ENCODE measurements around the gene SLC46A1. TPM values are rescaled to one million over a fixed set of nuclear protein-coding genes. Genes with fewer than 3 reads are reported as not detected.
A peak's percentile ranks its signal among the peaks of the same experiment; 100 is the strongest.

The SLC46A1 gene
- total and polyA plus RNA-seq, 9 of the 15 experiments (the other 6 are each of a cell fraction or from before 2014, with no cell fraction given): 0.24 to 5.5 (median 3.1) TPM

DNA sequence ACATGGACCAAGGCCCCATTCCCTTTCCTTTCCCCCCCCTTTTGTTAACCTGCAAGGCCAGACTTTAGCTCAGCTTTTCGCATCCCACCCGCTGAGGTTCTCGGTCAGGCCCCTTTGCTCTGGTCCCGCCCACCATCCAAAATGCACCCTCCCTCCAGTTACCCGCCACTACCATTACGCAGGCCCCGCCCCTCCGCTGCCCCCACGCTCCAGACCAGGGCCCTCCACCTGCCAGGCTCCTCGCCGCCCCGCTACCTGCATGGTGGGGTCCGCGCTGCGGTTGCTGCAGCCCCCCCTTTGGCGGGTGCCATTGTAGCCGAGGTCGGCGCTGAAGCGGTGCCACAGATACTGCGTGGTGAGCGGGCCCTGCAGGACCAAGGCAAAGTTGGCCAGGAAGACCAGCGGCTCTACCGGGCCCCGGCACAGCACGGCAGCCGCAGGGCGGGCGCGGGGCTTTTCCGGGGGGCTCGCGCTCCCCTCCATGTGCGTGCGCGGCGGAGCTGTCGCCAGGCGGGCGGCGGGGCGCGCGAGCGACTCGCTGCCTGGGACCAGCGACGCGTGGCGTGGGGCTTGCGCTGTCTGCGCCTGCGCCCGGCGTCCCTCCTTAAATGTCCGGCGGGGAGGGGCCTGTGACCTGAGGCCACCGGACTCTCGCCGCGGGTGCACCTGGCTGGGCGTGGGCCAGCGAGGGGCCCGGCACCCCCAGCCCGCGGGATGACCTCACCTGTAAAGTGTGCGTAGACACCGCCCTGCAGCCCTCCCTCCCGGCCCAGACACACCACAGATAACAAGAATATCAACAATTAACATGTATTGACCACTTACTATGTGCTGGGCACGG lies at the start of gene SLC46A1 (continued):
- TF ChIP-seq ZBTB11 (CRISPR knock-in tag; IDR thresholded peaks at IDR 0.05): peak in 2 of 3 experiments; percentile 76 to 86; a peak in 3 of 6 replicates
- TF ChIP-seq MAZ (CRISPR knock-in tag; conservative IDR thresholded peaks at IDR 0.05 in 1 of 2, IDR thresholded peaks at IDR 0.05 in 1 of 2): peak; percentile 51 to 61; a peak in 3 of 4 replicates
- peak; percentile 14 for TF ChIP-seq MEIS2 (IDR thresholded peaks at IDR 0.05; ENCODE audit: partially characterized antibody)
- no peak for TF ChIP-seq TOE1 (IDR thresholded peaks at IDR 0.05; ENCODE audit: borderline replicate concordance)
- TF ChIP-seq TOE1 (CRISPR knock-in tag; IDR thresholded peaks at IDR 0.05; ENCODE audit: borderline replicate concordance, low read depth): no peak
- TF ChIP-seq HMGN3 (IDR thresholded peaks at IDR 0.05; ENCODE audit: borderline replicate concordance, extremely low read depth, insufficient read length, low read depth, low read length): peak; percentile 58
- peak; percentile 54; the same call in 1 of the 2 replicates for TF ChIP-seq POLR2A (conservative IDR thresholded peaks at IDR 0.05)
- TF ChIP-seq CCNT2 (IDR thresholded peaks at IDR 0.05; ENCODE audit: borderline replicate concordance, extremely low read depth, insufficient read length, low read depth, low read length): peak; percentile 36
- TF ChIP-seq, protein P1, sequence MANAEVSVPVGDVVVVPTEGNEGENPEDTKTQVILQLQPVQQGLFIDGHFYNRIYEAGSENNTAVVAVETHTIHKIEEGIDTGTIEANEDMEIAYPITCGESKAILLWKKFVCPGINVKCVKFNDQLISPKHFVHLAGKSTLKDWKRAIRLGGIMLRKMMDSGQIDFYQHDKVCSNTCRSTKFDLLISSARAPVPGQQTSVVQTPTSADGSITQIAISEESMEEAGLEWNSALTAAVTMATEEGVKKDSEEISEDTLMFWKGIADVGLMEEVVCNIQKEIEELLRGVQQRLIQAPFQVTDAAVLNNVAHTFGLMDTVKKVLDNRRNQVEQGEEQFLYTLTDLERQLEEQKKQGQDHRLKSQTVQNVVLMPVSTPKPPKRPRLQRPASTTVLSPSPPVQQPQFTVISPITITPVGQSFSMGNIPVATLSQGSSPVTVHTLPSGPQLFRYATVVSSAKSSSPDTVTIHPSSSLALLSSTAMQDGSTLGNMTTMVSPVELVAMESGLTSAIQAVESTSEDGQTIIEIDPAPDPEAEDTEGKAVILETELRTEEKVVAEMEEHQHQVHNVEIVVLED (CRISPR knock-in tag; IDR thresholded peaks at IDR 0.05): 0 out of 2 replicates have a peak, but pooled peaks have one; percentile 8
- peak; percentile 45; the same call in 1 of the 2 replicates for TF ChIP-seq ATF7 (IDR thresholded peaks at IDR 0.05)
- TF ChIP-seq MTA3 (IDR thresholded peaks at IDR 0.05; ENCODE audit: borderline replicate concordance): peak; percentile 22; the same call in 1 of the 2 replicates
- TF ChIP-seq GATAD2A (IDR thresholded peaks at IDR 0.05): peak; percentile 75; the same call in 1 of the 2 replicates
- TF ChIP-seq GABPB2 (CRISPR knock-in tag; conservative IDR thresholded peaks at IDR 0.05): no peak
- no peak for TF ChIP-seq SRSF3 (IDR thresholded peaks at IDR 0.05; ENCODE audit: insufficient read depth, low read length)
- peak; percentile 79 for TF ChIP-seq CREB3L1 (IDR thresholded peaks at IDR 0.05; ENCODE audit: borderline replicate concordance, low read depth)
- TF ChIP-seq BMI1 (IDR thresholded peaks at IDR 0.05; ENCODE audit: low read length): no peak
- TF ChIP-seq MCM5 (IDR thresholded peaks at IDR 0.05; ENCODE audit: low read depth): no peak
- peak in 1 of 2 experiments; percentile 83; a peak in 1 of 4 replicates for TF ChIP-seq NONO (IDR thresholded peaks at IDR 0.05; ENCODE audit: low read depth in 2 of 2, low read length in 1 of 2)
- TF ChIP-seq ZFPM2 (CRISPR knock-in tag; IDR thresholded peaks at IDR 0.05): no peak
- no peak for TF ChIP-seq NUFIP1 (IDR thresholded peaks at IDR 0.05; ENCODE audit: partially characterized antibody)

All from K562 (cell line).